IPS-18a (cell line): ENCODE results near the gene MARCHF3.
A peak's percentile ranks its signal among the peaks of the same experiment; 100 is the strongest.

ENCODE experiments used
- H3K27ac ChIP-seq: one replicate; pipeline ENCODE4 v1.5.1; 2013; ENCODE audit warnings: low read length
- H3K27me3 ChIP-seq: one replicate; pipeline ENCODE4 v1.6.1; 2013; ENCODE audit warnings: mild to moderate bottlenecking, low read length; ENCODE audit not compliant: control insufficient read depth, insufficient read depth
- H3K36me3 ChIP-seq: one replicate; pipeline ENCODE4 v1.6.1; 2013; ENCODE audit warnings: low read depth, low read length; ENCODE audit not compliant: control insufficient read depth
- H3K4me1 ChIP-seq: one replicate; pipeline ENCODE4 v1.6.1; 2013; ENCODE audit warnings: low read depth, low read length; ENCODE audit not compliant: control insufficient read depth
- H3K4me3 ChIP-seq: one replicate; pipeline ENCODE4 v1.5.1; 2013; ENCODE audit warnings: low read length
- H3K9ac ChIP-seq: one replicate; pipeline ENCODE4 v1.6.1; 2013; ENCODE audit warnings: mild to moderate bottlenecking, low read length, moderate library complexity
- H3K9me3 ChIP-seq: one replicate; pipeline ENCODE4 v1.6.1; 2013; ENCODE audit warnings: low read depth, low read length; ENCODE audit not compliant: control insufficient read depth

MARCHF3 gene

GRCh38 chr5:127041571-127041970 lies 11.2 kb upstream of the MARCHF3 start:
- Histone ChIP-seq H3K9me3 (no peaks in the 10 kb centered on the region), H3K27me3 (peaks cover 5% of the 10 kb centered on the region), H3K4me1 (peaks cover 25% of the 10 kb centered on the region), H3K27ac (no peak overlapping the region), H3K36me3 (no peaks in the 10 kb centered on the region), H3K4me3 (no peak overlapping the region), H3K9ac (no peak overlapping the region)

GRCh38 chr5:127040796-127041520 lies 10.6 kb upstream of the MARCHF3 start:
- Histone ChIP-seq H3K36me3 (no peaks in the 10 kb centered on the region), H3K4me1 (peaks cover 25% of the 10 kb centered on the region), H3K27me3 (no peaks in the 10 kb centered on the region), H3K9ac (no peak overlapping the region), H3K4me3 (no peak overlapping the region), H3K27ac (no peak overlapping the region), H3K9me3 (no peaks in the 10 kb centered on the region)

GRCh38 chr5:127038550-127038949 lies 8.2 kb upstream of the MARCHF3 start:
- no peak overlapping the region for H3K4me3 ChIP-seq
- H3K9me3 ChIP-seq, result no peaks in the 10 kb centered on the region
- no peaks in the 10 kb centered on the region for H3K36me3 ChIP-seq
- peaks cover 19% of the 10 kb centered on the region for H3K4me1 ChIP-seq
- H3K27ac ChIP-seq, result no peak overlapping the region
- no peak overlapping the region for H3K9ac ChIP-seq
- H3K27me3 ChIP-seq, result no peaks in the 10 kb centered on the region

- Histone ChIP-seq H3K4me3 (no peak overlapping the region), H3K4me1 (peaks cover 10% of the 10 kb centered on the region), H3K27ac (no peak overlapping the region), H3K36me3 (no peaks in the 10 kb centered on the region), H3K9me3 (no peaks in the 10 kb centered on the region), H3K27me3 (peaks cover 39% of the 10 kb centered on the region), H3K9ac (no peak overlapping the region)
Measured at GRCh38 chr5:127031863-127032232, 1.5 kb upstream of the MARCHF3 start.

GRCh38 chr5:127031147-127031862 lies 947 bp upstream of the MARCHF3 start:
- no peaks in the 10 kb centered on the region for H3K9me3 ChIP-seq
- no peak overlapping the region for H3K27ac ChIP-seq
- H3K36me3 ChIP-seq, result no peaks in the 10 kb centered on the region
- peak overlapping the region; percentile 37 for H3K9ac ChIP-seq
- H3K4me1 ChIP-seq, result peaks cover 16% of the 10 kb centered on the region
- H3K4me3 ChIP-seq, result peak overlapping the region; percentile 88
- H3K27me3 ChIP-seq, result peaks cover 39% of the 10 kb centered on the region

- H3K27ac ChIP-seq, result no peak overlapping the region
- peaks cover 39% of the 10 kb centered on the region for H3K27me3 ChIP-seq
- no peaks in the 10 kb centered on the region for H3K9me3 ChIP-seq
- peak overlapping the region; percentile 88 for H3K4me3 ChIP-seq
- peaks cover 16% of the 10 kb centered on the region for H3K4me1 ChIP-seq
- peak overlapping the region; percentile 47 for H3K9ac ChIP-seq
- H3K36me3 ChIP-seq, result no peaks in the 10 kb centered on the region
Measured at GRCh38 chr5:127029581-127030258, 638 bp downstream of the MARCHF3 start.

GRCh38 chr5:127028822-127029457 lies 1.4 kb downstream of the MARCHF3 start:
- H3K27ac ChIP-seq, result no peak overlapping the region
- peaks cover 16% of the 10 kb centered on the region for H3K4me1 ChIP-seq
- H3K36me3 ChIP-seq, result no peaks in the 10 kb centered on the region
- H3K27me3 ChIP-seq, result peaks cover 39% of the 10 kb centered on the region
- H3K4me3 ChIP-seq, result peak overlapping the region; percentile 88
- no peaks in the 10 kb centered on the region for H3K9me3 ChIP-seq
- H3K9ac ChIP-seq, result no peak overlapping the region

GRCh38 chr5:127027539-127027938 lies 2.8 kb downstream of the MARCHF3 start:
- Histone ChIP-seq H3K4me3 (no peak overlapping the region), H3K4me1 (peaks cover 16% of the 10 kb centered on the region), H3K36me3 (no peaks in the 10 kb centered on the region), H3K9ac (no peak overlapping the region), H3K9me3 (no peaks in the 10 kb centered on the region), H3K27me3 (peaks cover 31% of the 10 kb centered on the region), H3K27ac (no peak overlapping the region)

- no peak overlapping the region for H3K9ac ChIP-seq
- no peaks in the 10 kb centered on the region for H3K36me3 ChIP-seq
- H3K4me3 ChIP-seq, result no peak overlapping the region
- no peak overlapping the region for H3K27ac ChIP-seq
- peaks cover 18% of the 10 kb centered on the region for H3K27me3 ChIP-seq
- H3K4me1 ChIP-seq, result peaks cover 16% of the 10 kb centered on the region
- H3K9me3 ChIP-seq, result no peaks in the 10 kb centered on the region
Measured at GRCh38 chr5:127026166-127026565, 4.2 kb downstream of the MARCHF3 start.

GRCh38 chr5:127025467-127025866 lies 4.9 kb downstream of the MARCHF3 start:
- no peak overlapping the region for H3K4me3 ChIP-seq
- peaks cover 16% of the 10 kb centered on the region for H3K4me1 ChIP-seq
- no peak overlapping the region for H3K9ac ChIP-seq
- no peak overlapping the region for H3K27ac ChIP-seq
- no peaks in the 10 kb centered on the region for H3K9me3 ChIP-seq
- H3K36me3 ChIP-seq, result no peaks in the 10 kb centered on the region
- H3K27me3 ChIP-seq, result peaks cover 15% of the 10 kb centered on the region

- H3K27me3 ChIP-seq, result peaks cover 15% of the 10 kb centered on the region
- no peak overlapping the region for H3K27ac ChIP-seq
- no peak overlapping the region for H3K4me3 ChIP-seq
- no peak overlapping the region for H3K9ac ChIP-seq
- H3K36me3 ChIP-seq, result no peaks in the 10 kb centered on the region
- peaks cover 16% of the 10 kb centered on the region for H3K4me1 ChIP-seq
- no peaks in the 10 kb centered on the region for H3K9me3 ChIP-seq
Measured at GRCh38 chr5:127024821-127025220, 5.5 kb downstream of the MARCHF3 start.
